Measurements from ENCODE around the gene SPRR2A. TPM values are rescaled to one million over a fixed set of nuclear protein-coding genes. Genes with fewer than 3 reads are reported as not detected.
"Not testable (repeated sequence)": the region's sequence is repeated elsewhere in the genome, so short reads cannot be mapped to it uniquely, and the experiment has no call there.

The SPRR2A gene
- total RNA-seq, 1 donor from 2014 or later = not detected

DNA sequence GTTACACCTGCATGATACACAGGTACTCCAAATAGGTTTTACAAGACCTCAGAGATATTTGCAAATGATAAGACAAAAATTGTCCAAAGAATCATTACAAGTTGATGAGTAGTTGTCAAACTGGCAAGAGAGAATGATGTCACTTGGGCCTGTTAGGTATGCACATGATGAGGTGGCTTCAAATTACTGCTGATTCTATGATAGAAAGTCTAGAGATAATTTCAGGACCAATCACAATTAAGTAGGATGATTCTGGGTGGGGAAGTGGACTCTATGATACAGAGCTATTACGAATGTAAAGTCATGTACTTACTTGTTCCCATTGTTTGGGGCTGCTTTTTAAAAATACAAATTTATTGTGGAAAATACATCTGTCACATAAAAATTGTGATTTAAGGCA, 31.5 kb downstream of the SPRR2A start:
- no peak for DNase-seq (ENCODE audit: low read depth in 2 of 2)

DNA sequence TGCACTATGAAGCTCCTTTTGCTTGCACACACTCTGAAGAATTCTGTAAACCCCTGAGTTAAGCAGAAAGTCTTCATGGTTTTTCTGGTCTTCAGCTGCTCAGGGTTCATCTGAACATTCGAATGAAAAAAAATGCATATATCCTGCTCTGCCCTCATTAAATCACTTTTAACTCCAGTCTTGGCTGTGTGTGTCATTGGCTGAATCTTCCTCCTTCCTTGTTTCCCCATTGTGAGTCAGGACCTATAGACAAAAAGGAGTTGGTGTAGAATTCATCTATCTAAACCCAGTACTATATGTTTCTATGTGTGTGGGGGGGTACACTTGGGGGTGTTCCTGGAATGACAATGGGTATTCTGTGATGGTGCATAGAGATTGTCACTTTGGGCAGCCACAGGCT, 32.9 kb downstream of the SPRR2A start:
- DNase-seq (ENCODE audit: low read depth in 2 of 2) = no peak

DNA sequence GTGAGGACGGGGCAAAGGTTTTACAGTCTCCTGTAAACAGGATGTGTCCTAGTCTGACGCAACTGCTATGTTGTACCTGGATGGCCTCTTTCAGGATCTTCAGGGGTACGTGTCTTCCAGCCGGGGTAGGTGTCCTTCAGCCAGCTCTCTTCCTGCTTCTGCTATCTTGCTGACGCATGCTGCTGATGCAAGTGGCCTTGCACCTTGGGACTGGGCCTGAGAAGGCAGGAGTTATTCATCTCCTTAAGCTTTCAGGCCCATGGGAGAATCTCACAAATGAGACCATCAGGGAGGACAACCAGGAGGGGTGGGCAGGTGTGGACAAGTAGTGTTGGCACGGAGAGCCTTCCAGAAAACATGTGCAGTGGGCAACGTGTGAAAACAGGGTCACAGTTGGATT, 34.2 kb downstream of the SPRR2A start:
- no peak for DNase-seq (ENCODE audit: low read depth in 2 of 2)

DNA sequence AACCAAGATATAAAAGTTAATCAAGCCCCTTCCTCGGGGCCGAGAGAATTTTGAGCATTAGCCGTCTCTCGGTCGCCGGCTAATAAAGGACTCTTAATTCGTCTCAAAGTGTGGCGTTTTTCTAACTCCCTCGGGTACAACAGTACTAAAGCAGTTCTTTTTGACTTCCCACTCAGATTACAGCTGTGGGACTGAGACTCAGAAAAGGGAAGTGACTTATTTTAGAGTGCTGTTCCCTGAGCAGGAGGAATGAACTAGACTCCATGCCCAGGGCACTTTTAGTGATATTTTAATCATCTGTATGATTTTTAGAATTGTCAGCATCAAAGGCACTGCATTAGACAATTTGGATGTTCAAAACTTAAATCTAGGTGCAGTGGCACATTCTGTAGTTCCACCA, 35.0 kb downstream of the SPRR2A start:
- DNase-seq (ENCODE audit: low read depth in 2 of 2) = not testable (repeated sequence)

DNA sequence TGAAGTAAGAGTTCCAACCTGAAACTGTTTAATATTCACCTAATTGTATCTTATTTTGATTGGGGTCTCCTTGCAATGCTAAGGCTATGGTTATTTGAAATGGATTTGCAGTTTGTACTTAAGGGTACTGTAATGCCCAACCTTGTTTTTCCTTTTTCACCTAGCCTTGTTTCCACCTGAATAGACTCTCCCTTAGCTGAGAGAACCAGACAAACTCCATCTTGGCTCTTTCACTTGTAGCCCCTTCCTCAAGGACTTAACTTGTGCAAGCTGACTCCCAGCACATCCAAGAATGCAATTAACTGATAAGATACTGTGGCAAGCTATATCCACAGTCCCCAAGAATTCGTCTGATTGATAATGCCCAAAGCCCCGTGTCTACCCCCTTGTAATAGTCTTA, 35.5 kb downstream of the SPRR2A start:
- not testable (repeated sequence) for DNase-seq (ENCODE audit: low read depth in 2 of 2)

DNA sequence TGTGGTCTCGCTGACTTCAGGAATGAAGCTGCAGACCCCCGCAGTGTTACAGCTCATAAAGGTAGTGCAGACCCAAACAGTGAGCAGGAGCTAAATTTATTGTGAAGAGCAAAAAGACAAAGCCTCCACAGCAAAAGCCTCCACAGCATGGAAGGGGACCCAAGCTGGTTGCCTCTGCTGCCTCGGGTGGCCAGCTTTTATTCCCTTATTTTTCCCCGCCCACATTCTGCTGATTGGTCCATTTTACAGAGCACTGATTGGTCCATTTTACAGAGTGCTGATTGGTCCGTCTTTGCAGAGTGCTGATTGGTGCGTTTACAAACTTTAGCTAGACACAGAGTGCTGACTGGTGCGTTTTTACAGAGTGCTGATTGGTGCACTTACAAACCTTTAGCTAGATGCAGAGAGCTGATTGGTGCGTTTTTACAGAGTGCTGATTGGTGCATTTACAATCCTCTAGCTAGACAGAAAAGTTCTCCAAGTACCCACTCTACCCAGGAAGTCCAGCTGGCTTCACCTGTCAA, 46.0 kb downstream of the SPRR2A start:
- not testable (repeated sequence) for DNase-seq (ENCODE audit: low read depth in 2 of 2)

Other genes with a start within 250 kb of the SPRR2A start
- gene LCE1B, start 245.5 kb downstream of the SPRR2A start, total RNA-seq = not detected in 2 replicates
- not detected in 2 replicates for gene LCE1A, start 230.0 kb downstream of the SPRR2A start, total RNA-seq
- not detected in 2 replicates for gene LCE6A, start 214.7 kb downstream of the SPRR2A start, total RNA-seq
- not detected in 2 replicates for gene LCE7A, start 197.5 kb downstream of the SPRR2A start, total RNA-seq
- not detected in 2 replicates for gene SMCP, start 179.2 kb downstream of the SPRR2A start, total RNA-seq
- not detected in 2 replicates for gene IVL, start 149.0 kb downstream of the SPRR2A start, total RNA-seq
- gene SPRR5, start 110.3 kb downstream of the SPRR2A start, total RNA-seq = not detected in 2 replicates
- gene SPRR4, start 86.9 kb downstream of the SPRR2A start, total RNA-seq = not detected in 2 replicates
- not detected in 2 replicates for gene SPRR1A, start 73.4 kb downstream of the SPRR2A start, total RNA-seq
- not detected in 2 replicates for gene SPRR3, start 55.8 kb downstream of the SPRR2A start, total RNA-seq
- not detected in 2 replicates for gene SPRR1B, start 26.3 kb downstream of the SPRR2A start, total RNA-seq
- not detected in 2 replicates for gene SPRR2D, start 16.4 kb downstream of the SPRR2A start, total RNA-seq
- not detected in 2 replicates for gene SPRR2B, start 14.1 kb upstream of the SPRR2A start, total RNA-seq
- not detected in 2 replicates for gene SPRR2E, start 37.0 kb upstream of the SPRR2A start, total RNA-seq
- not detected in 2 replicates for gene SPRR2F, start 56.0 kb upstream of the SPRR2A start, total RNA-seq
- not detected in 2 replicates for gene SPRR2G, start 93.4 kb upstream of the SPRR2A start, total RNA-seq
- not detected in 2 replicates for gene LELP1, start 145.9 kb upstream of the SPRR2A start, total RNA-seq
- under 0.01 TPM in 1 of 2 replicates, not detected in the other for gene PRR9, start 160.1 kb upstream of the SPRR2A start, total RNA-seq
- not detected in 2 replicates for gene LORICRIN, start 202.2 kb upstream of the SPRR2A start, total RNA-seq